ENCODE data around the gene KCTD11. TPM values are rescaled to one million over a fixed set of nuclear protein-coding genes. Genes with fewer than 3 reads are reported as not detected.

KCTD11 gene
- total RNA-seq, 1 donor from 2014 or later = 7.9 TPM

GRCh38 chr17:7352910-7353635 is 1.1 kb downstream of the KCTD11 start:
- TF ChIP-seq CTCF (conservative IDR thresholded peaks at IDR 0.05) = no peak
- no peak for DNase-seq (ENCODE audit: low read depth, low spot score)
- Mint-ChIP-seq H3K27me3 (ENCODE audit: low read depth) (no peaks in the 10 kb centered on the region), H3K9me3 (no peaks in the 10 kb centered on the region), H3K4me1 (peaks cover 40% of the 10 kb centered on the region), H3K36me3 (ENCODE audit: low read depth) (no peaks in the 10 kb centered on the region), H3K27ac (ENCODE audit: unreplicated experiment) (no peak overlapping the region), H3K4me3 (peak overlapping the region; percentile 85)

- Mint-ChIP-seq H3K36me3 (ENCODE audit: low read depth) (no peaks in the 10 kb centered on the region), H3K4me3 (peak overlapping the region; percentile 72), H3K27me3 (ENCODE audit: low read depth) (no peaks in the 10 kb centered on the region), H3K9me3 (no peaks in the 10 kb centered on the region), H3K4me1 (peaks cover 40% of the 10 kb centered on the region), H3K27ac (ENCODE audit: unreplicated experiment) (peak overlapping the region; percentile 29)
- no peak for TF ChIP-seq CTCF (conservative IDR thresholded peaks at IDR 0.05)
- DNase-seq (ENCODE audit: low read depth, low spot score) = peak; percentile 32
These were observed 2.4 kb downstream of the KCTD11 start for GRCh38 chr17:7354262-7354843.

- Mint-ChIP-seq H3K9me3 (no peaks in the 10 kb centered on the region), H3K4me3 (peak within 1 kb of the TSS; percentile 72), H3K27ac (ENCODE audit: unreplicated experiment) (peak within 1 kb of the TSS; percentile 29), H3K36me3 (ENCODE audit: low read depth) (no peaks in the 10 kb centered on the region), H3K27me3 (ENCODE audit: low read depth) (no peaks in the 10 kb centered on the region), H3K4me1 (peaks cover 33% of the 10 kb centered on the region)
- DNase-seq (ENCODE audit: low read depth, low spot score) = no peak
- no peak for TF ChIP-seq CTCF (conservative IDR thresholded peaks at IDR 0.05)
These were observed 3.1 kb downstream of the KCTD11 start, which contains the start of gene TMEM95 for GRCh38 chr17:7355053-7355452. TSS of gene TMEM95 (plus strand) at chr17:7355156. CDS start at chr17:7355205, 49 bp downstream.

- no peaks in the 10 kb centered on the region for H3K9me3 Mint-ChIP-seq
- peaks cover 28% of the 10 kb centered on the region for H3K4me1 Mint-ChIP-seq
- H3K27me3 Mint-ChIP-seq (ENCODE audit: low read depth) = no peaks in the 10 kb centered on the region
- no peaks in the 10 kb centered on the region for H3K36me3 Mint-ChIP-seq (ENCODE audit: low read depth)
- TF ChIP-seq CTCF (conservative IDR thresholded peaks at IDR 0.05) = no peak
- DNase-seq (ENCODE audit: low read depth, low spot score) = no peak
- H3K27ac Mint-ChIP-seq (ENCODE audit: unreplicated experiment) = no peak overlapping the region
- no peak overlapping the region for H3K4me3 Mint-ChIP-seq
These were observed 3.6 kb downstream of the KCTD11 start for GRCh38 chr17:7355573-7355972.

GRCh38 chr17:7356072-7356549 is 4.1 kb downstream of the KCTD11 start:
- Mint-ChIP-seq H3K4me3 (no peak overlapping the region), H3K4me1 (peaks cover 23% of the 10 kb centered on the region), H3K9me3 (no peaks in the 10 kb centered on the region), H3K27ac (ENCODE audit: unreplicated experiment) (no peak overlapping the region), H3K27me3 (ENCODE audit: low read depth) (no peaks in the 10 kb centered on the region), H3K36me3 (ENCODE audit: low read depth) (no peaks in the 10 kb centered on the region)
- peak; percentile 75 for DNase-seq (ENCODE audit: low read depth, low spot score)
- TF ChIP-seq CTCF (conservative IDR thresholded peaks at IDR 0.05) = peak; percentile 87
